ENCODE data around the gene RTL9. TPM values are rescaled to one million over a fixed set of nuclear protein-coding genes. Genes with fewer than 3 reads are reported as not detected.

The RTL9 gene
- total and polyA plus RNA-seq, 2 donors (not counting 3 experiments of a cell fraction or from before 2014, with no cell fraction given) = not detected

DNA sequence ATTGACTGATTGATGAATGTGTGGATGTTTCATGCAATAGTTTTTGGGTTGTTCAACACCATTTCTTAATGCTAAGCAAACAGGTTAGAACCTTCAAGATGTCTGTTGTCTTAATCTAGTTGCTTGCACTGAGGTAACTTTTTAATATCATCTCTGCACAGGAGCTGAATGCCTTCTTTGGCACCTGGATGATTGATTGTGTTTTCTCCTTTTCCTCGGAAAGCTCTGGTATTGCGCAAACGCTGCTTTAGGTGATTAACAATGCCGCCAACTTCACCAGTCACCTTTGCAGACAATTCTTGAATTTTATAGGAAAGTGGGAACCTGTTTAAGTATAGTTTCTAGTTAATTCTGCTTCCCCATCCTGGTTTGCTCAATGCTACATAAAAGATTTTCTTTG lies 48.2 kb downstream of the RTL9 start:
- CTCF ChIA-PET = interaction anchor here (0.8 to 11.3 kb wide), 6 partner anchors 10 to 261 kb away, joined by 3 to 286 read pairs (median 6); no protein-coding TSS in a partner anchor
- Histone ChIP-seq H3K4me1 (ENCODE audit: control insufficient read depth, extremely low read depth, insufficient read depth, low read length) (peaks cover 7% of the 10 kb centered on the region), H3K9me1 (replicated peaks; ENCODE audit: control insufficient read depth, extremely low read depth, insufficient read depth, low read length) (no peaks in the 10 kb centered on the region), H3K79me2 (ENCODE audit: control insufficient read depth, insufficient read depth, low read length) (no peaks in the 10 kb centered on the region), H3K4me3 (replicated peaks in 1 of 3; ENCODE audit: insufficient read depth in 1 of 3, low read depth in 1 of 3, low read length in 3 of 3) (no peak overlapping the region), H2AFZ (ENCODE audit: low read depth, low read length) (no peak overlapping the region), H3K36me3 (ENCODE audit: control insufficient read depth in 2 of 2, extremely low read depth in 1 of 2, insufficient read depth in 2 of 2, low read length in 2 of 2) (no peaks in the 10 kb centered on the region), H4K20me1 (replicated peaks; ENCODE audit: control insufficient read depth, extremely low read depth, insufficient read depth, low read length) (no peaks in the 10 kb centered on the region), H3K27ac (ENCODE audit: insufficient read depth, low read depth, low read length) (no peak overlapping the region), H3K27me3 (ENCODE audit: control insufficient read depth in 2 of 2, insufficient read depth in 2 of 2, low read length in 2 of 2) (no peaks in the 10 kb centered on the region), H3K4me2 (ENCODE audit: insufficient read depth, low read length) (no peak overlapping the region), H3K9me3 (replicated peaks; ENCODE audit: control insufficient read depth, insufficient read depth, low read length) (no peaks in the 10 kb centered on the region), H3K9ac (replicated peaks; ENCODE audit: extremely low read depth, insufficient read depth, low read length) (no peak overlapping the region)
- dilution Hi-C loops (cut with MboI; ENCODE audit: extremely low pct_ligation_motif_present, low sequenced_read_pairs) (no loop called here), intact Hi-C loops (cut with micrococcal nuclease) (no loop called here)
- BruUV-seq (replicated peaks) = no TSS peak
- DNase-seq (ENCODE audit: low read depth, low spot score) (no peak), FAIRE-seq (no peak)
- no peak for TF ChIP-seq JUN (IDR thresholded peaks at IDR 0.05; ENCODE audit: borderline replicate concordance, insufficient read depth, insufficient read length, low read depth)
- TF ChIP-seq, protein P1, sequence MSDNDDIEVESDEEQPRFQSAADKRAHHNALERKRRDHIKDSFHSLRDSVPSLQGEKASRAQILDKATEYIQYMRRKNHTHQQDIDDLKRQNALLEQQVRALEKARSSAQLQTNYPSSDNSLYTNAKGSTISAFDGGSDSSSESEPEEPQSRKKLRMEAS (IDR thresholded peaks at IDR 0.05; ENCODE audit: insufficient read depth, insufficient read length) = no peak
- no peak for TF ChIP-seq MYC (IDR thresholded peaks at IDR 0.05; ENCODE audit: low read depth, low read length)
- no peak for TF ChIP-seq FOS (IDR thresholded peaks at IDR 0.05; ENCODE audit: borderline replicate concordance, insufficient read depth, low read length)
- TF ChIP-seq EZH2 (IDR thresholded peaks at IDR 0.05; ENCODE audit: borderline replicate concordance, low read depth, low read length, severe bottlenecking) = no peak
- no peak for TF ChIP-seq POLR2AphosphoS5 (IDR thresholded peaks at IDR 0.05; ENCODE audit: insufficient read depth, low read depth, low read length)
- TF ChIP-seq GATA2 (IDR thresholded peaks at IDR 0.05; ENCODE audit: insufficient read depth, insufficient read length, low read depth, low read length) = no peak
- TF ChIP-seq, protein P2, sequence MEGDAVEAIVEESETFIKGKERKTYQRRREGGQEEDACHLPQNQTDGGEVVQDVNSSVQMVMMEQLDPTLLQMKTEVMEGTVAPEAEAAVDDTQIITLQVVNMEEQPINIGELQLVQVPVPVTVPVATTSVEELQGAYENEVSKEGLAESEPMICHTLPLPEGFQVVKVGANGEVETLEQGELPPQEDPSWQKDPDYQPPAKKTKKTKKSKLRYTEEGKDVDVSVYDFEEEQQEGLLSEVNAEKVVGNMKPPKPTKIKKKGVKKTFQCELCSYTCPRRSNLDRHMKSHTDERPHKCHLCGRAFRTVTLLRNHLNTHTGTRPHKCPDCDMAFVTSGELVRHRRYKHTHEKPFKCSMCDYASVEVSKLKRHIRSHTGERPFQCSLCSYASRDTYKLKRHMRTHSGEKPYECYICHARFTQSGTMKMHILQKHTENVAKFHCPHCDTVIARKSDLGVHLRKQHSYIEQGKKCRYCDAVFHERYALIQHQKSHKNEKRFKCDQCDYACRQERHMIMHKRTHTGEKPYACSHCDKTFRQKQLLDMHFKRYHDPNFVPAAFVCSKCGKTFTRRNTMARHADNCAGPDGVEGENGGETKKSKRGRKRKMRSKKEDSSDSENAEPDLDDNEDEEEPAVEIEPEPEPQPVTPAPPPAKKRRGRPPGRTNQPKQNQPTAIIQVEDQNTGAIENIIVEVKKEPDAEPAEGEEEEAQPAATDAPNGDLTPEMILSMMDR (IDR thresholded peaks at IDR 0.05; ENCODE audit: extremely low read depth in 1 of 2, insufficient read depth in 1 of 2, low read depth in 1 of 2, low read length in 2 of 2) = no peak
- no peak for TF ChIP-seq POLR2A (IDR thresholded peaks at IDR 0.05; ENCODE audit: low read depth, low read length)
- POLR2A ChIA-PET = no interaction called here
